ENCODE results near the gene ZCCHC24.

Gene ZCCHC24

DNA sequence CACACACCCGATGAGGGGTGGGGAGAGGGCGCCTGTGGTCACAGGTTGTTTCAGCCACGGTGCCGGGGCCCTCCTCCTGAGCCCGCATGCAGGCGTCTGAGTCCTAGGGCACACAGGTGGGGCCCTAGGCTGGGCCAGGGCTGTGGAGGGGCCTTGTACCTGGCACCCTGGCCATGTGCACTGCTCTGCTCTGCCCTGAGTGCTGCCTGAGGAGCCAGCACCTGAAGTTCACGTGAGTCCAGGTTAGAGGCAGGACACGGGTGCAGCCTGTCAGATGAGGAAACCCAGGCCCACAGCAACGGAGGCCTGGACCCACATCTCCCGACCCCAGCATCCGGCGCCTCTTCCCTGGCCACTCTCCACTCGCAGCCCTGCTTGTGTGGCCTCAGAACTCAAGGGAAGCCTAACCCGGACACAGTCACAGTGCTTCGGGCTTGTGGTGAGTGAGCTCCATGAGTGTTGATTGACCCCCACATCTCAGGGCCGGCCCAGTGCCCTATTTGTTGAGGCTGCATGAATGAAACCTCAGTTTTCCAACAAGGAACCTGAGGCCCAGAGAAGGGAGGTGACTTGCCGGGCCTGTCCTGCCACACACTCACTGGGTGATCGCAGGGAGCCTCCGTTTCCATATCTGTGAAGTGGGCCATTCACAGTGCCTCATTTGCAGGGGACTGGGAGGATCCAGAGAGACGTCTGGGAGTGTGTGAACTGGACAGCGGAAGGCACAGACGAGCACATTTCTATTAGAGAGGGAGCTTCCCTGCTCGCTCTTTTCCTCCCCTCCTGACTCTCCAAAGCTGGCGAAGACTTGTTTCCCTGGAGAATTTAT lies 58.6 kb downstream of the ZCCHC24 start:
- TF ChIP-seq, protein P1, sequence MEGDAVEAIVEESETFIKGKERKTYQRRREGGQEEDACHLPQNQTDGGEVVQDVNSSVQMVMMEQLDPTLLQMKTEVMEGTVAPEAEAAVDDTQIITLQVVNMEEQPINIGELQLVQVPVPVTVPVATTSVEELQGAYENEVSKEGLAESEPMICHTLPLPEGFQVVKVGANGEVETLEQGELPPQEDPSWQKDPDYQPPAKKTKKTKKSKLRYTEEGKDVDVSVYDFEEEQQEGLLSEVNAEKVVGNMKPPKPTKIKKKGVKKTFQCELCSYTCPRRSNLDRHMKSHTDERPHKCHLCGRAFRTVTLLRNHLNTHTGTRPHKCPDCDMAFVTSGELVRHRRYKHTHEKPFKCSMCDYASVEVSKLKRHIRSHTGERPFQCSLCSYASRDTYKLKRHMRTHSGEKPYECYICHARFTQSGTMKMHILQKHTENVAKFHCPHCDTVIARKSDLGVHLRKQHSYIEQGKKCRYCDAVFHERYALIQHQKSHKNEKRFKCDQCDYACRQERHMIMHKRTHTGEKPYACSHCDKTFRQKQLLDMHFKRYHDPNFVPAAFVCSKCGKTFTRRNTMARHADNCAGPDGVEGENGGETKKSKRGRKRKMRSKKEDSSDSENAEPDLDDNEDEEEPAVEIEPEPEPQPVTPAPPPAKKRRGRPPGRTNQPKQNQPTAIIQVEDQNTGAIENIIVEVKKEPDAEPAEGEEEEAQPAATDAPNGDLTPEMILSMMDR (conservative IDR thresholded peaks at IDR 0.05; ENCODE audit: low read depth, low read length): no peak
- DNase-seq (ENCODE audit: low read depth): peak; percentile 3
- H3K4me3 ChIP-seq (ENCODE audit: low read depth, low read length): no peak overlapping the region

DNA sequence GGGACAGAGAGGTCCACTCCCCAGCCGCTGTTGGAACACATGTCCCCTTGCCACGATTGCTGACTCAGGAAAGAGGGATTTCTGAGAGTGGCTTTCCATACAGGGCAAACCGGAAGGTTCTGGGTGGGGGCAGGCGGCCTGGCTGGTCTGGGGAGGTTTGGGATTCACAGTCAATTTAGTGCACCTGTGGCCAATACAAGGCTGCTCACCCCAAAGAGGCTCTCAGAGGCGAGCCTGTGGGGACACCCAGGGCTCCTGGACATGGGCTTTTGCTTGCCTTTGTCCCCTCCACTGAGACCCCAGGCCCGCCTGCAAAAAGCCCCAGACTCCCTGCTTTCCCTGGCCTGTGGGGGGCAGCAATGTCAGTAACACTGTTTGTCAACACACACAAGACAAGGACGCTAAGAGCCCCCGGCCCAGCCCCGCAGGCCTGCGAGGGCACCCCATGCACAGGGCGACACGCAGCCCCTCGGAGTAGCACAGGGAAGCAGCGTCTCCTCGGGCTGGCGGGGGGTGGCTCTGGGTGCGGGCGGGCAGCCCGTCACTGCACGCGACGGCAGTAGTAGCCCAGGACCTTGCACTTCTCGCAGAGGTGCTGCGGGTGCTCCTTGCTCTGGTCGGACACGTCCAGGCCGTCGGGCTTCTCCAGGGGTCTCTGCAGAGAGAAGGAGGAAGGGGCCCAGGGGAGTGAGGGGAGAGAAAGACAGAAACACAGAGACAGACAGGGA lies 59.5 kb downstream of the ZCCHC24 start:
- peak; percentile 3 for DNase-seq (ENCODE audit: low read depth)
- TF ChIP-seq, protein P1 (conservative IDR thresholded peaks at IDR 0.05; ENCODE audit: low read depth, low read length): peak; percentile 27
- H3K4me3 ChIP-seq (ENCODE audit: low read depth, low read length): no peak overlapping the region

DNA sequence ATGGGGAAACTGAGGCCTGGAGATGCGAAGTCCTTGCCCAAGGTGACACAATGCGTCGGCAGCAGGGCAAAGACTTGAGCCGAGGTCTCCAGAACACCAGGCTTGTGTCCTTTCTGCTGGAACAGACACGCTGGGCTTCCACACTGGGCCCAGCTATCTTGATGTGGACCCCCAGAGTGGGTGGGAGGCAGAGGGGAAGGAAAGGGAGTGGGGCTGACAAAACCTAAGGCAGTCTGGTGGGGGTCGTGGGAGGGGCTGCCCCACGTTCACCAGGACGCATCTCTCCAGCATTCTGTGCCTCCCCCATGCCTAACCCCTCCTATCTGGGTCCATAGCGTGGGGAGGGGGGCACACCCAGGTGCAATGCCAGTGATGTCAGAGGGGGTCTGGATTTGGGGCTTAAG lies 60.0 kb downstream of the ZCCHC24 start:
- no peak overlapping the region for H3K4me3 ChIP-seq (ENCODE audit: low read depth, low read length)
- TF ChIP-seq, protein P1 (conservative IDR thresholded peaks at IDR 0.05; ENCODE audit: low read depth, low read length): no peak
- no peak for DNase-seq (ENCODE audit: low read depth)

DNA sequence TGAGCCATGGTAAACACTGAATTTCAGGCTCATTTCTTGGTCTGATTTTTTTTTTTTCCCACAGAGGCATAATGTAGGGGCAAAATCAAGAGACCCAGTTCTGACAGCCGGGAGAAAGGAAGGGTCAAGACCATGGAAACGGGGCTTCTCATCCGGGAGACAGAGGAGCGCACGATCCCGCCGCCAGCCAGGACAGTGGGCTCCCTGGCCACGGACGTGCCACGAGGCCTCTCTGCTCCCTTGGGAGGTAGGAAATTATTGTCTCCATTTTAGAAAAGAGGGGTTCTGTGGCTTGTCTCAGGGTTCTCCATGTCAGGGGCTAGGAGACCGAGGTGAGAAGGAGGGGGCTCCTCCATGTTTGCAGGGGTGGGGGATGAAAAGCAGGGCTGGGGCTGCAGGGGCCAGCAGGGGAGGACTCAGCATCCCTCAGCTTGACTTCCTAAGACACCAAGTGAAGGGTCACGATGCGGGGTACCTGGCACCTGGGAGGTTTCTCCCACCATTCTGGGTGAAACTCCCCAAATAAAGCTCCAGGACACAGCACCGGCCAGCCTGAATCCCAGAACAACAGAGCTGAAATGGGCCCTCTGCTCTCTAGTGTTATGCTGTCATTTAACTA lies 60.5 kb downstream of the ZCCHC24 start:
- TF ChIP-seq, protein P1 (conservative IDR thresholded peaks at IDR 0.05; ENCODE audit: low read depth, low read length): no peak
- DNase-seq (ENCODE audit: low read depth): no peak
- H3K4me3 ChIP-seq (ENCODE audit: low read depth, low read length): no peak overlapping the region

DNA sequence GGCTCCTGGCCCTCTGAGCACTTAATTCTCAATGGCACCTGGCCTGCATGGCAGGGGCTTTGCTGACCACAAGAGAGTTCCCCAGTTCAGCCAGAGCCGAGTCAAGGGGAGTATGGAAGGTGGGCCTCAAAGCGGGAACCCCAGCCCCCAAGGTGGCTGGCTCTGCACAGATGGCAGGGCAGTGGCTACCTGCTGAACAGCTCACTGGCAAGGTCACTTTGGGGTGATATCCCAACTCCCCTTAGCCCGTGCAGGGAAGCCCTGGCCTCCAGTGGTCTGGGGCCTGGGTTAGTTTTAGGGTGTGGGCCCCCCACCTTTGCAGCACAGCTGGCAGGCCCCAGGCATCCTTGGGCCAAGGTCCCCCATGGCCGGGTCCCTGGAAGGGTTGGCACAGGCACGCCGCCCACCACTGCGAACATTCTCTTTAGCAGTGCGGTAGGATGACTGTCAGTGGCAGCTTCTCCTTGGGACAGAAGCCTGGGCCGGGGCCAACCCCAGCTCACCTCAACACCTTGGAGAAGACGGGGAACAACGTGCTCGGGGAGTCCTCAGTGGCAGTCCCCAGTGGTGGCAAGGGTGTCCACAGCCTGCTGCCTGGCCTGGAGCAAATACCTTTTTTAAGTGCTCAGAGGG lies 61.3 kb downstream of the ZCCHC24 start:
- TF ChIP-seq, protein P1 (conservative IDR thresholded peaks at IDR 0.05; ENCODE audit: low read depth, low read length): no peak

DNA sequence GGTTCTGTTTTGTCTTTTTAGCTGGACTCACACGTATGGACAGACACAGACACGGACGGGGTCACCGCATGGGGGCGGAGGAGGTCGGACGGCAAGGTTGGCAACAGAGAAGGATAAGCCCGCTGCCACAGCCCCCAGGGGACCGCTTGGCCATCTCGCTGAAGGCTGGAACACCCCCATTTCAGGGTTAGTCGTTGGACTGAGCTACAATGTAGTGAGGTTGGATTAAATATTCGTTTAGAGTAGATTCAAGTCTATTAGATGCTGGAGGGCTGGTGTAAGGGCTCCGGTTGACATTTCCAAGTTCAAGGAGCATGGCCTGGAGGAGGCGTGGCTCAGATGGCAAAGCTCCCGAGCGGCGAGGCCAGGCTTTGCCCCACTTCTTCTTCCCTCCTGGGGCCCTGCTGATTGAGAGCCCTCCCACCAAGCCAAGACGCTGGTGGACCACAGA lies 62.9 kb downstream of the ZCCHC24 start:
- TF ChIP-seq, protein P1 (conservative IDR thresholded peaks at IDR 0.05; ENCODE audit: low read depth, low read length): no peak
- no peak for DNase-seq (ENCODE audit: low read depth)
- H3K4me3 ChIP-seq (ENCODE audit: low read depth, low read length): no peak overlapping the region

More for the DNA sequence above, 61.3 kb downstream of the ZCCHC24 start:
- DNase-seq (ENCODE audit: low read depth): no peak
- H3K4me3 ChIP-seq (ENCODE audit: low read depth, low read length): no peak overlapping the region

Measured in choroid plexus epithelial cell (primary cell).